Measurements from ENCODE around the gene MYBPHL. TPM values are rescaled to one million over a fixed set of nuclear protein-coding genes. Genes with fewer than 3 reads are reported as not detected.
A peak's percentile ranks its signal among the peaks of the same experiment; 100 is the strongest.

MYBPHL gene, protein sequence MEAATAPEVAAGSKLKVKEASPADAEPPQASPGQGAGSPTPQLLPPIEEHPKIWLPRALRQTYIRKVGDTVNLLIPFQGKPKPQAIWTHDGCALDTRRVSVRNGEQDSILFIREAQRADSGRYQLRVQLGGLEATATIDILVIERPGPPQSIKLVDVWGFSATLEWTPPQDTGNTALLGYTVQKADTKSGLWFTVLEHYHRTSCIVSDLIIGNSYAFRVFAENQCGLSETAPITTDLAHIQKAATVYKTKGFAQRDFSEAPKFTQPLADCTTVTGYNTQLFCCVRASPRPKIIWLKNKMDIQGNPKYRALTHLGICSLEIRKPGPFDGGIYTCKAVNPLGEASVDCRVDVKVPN
- under 1 TPM in 4 of 5 donors, not detected in 1; 0.14 to 0.39 (median 0.22) TPM for polyA plus RNA-seq (ENCODE audit: insufficient read depth in 1 of 5, insufficient read length in 5 of 5, low replicate concordance in 1 of 5)
- long read RNA-seq, donor 1, result 0 reads
- long read RNA-seq, donor 2, result 0 reads
- long read RNA-seq, donor 3, result 0 reads
- long read RNA-seq, donor 4, result 0 reads
- long read RNA-seq, donor 5, result 0 reads
- long read RNA-seq, donor 6, result 0 reads
- long read RNA-seq, donor 7, result 0 reads
- long read RNA-seq, donor 8, result 0 reads

DNA sequence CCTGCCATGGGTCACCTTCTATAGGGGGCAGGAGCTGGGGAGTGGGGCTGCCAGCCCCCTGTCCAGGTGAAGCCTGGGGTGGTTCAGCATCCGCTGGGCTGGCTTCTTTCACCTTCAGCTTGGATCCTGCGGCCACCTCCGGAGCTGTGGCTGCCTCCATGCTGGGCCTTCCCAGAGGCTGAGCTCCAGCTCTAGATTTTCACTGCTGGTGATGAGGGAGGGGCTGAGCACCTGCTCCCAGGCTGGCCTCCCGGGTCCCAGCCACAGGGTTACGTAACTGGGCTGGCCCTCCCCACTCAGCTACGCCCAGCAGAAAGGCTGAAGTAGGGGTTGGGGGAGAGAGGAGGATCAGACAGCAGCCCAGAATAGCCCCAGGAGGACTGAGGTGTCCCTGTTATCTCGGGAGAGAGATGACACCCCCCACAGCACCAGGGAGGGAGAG lies at the start of gene MYBPHL:
TSS of gene MYBPHL (minus strand) at position 180 of the 442 bp plus-strand sequence. CDS start at position 160, 20 bp downstream.
- no peak for DNase-seq

DNA sequence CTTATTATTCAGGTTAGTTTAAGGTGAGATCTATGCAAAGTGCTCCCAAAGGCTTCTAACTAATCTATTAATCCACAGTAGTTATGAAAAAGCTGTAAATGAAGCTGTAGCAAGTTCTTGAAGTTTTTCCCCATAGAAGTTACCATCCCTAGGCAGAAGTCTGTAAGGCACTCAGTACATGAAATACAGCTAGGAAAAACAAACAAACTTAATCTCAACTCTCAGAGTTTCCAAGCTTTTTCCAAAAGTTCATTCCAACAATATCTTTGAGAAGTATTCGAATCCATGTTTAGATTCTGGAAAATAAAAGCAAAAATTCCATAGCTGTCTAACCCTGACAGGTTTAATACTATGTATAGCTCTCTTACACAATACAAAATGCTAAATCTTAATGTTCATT lies 49.7 kb upstream of the MYBPHL start:
- DNase-seq, result no peak

DNA sequence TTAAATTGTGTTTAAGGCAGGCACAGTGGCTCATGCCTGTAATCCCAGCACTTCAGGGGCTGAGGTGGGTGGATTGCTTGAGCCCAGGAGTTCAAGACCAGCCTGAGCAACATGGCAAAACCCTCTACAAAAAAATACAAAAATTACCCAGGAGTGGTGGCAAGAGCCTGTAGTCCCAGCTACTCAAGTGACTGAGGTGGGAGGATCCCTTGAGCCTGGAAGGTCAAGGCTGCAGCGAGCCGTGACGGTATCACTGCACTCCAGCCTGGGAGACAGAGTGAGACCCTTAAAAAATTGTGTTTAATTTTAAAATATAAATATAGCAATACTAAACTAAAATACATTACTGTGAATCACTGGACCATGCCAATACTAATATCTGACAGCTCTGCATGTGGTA lies 48.1 kb upstream of the MYBPHL start:
- no peak for DNase-seq

DNA sequence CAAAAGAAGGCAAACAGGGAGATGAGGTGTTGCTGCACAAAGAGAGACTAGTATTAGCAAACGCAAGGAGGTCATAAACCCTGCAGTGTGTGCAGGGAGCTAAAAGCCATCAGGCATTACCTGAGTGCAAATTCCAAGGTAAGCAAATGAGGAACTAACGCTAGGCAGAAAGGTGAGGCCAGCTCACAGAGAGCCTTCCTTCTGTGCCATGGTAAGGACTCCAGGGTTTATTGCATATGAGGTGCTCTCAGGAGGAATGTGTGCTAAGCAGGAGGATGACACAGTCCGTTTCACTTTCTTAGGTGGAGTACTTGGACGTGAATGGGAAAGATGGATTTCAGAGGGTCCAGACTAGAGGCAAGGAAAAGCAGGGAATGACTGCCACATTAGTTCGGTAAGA lies 44.6 kb upstream of the MYBPHL start:
- no peak for DNase-seq

DNA sequence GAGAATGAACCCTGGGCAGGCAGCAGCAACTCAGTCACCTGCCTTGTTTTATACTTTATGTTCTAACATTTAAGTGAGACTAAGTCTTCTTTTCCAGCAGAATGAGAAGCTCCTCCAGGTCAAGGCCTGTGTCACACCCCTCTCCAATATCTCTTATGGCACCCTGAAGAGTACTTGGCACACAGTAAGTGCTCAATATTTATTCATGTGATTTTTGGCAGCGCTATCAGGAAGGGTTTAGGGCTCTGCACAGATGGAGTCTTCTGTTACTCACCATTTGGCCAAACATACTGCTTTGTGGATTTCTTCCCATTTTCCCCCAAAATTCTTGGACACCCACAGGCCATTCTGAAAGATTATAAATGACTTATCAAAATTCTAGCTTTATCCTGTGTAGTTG lies 43.8 kb upstream of the MYBPHL start:
- no peak for DNase-seq

DNA sequence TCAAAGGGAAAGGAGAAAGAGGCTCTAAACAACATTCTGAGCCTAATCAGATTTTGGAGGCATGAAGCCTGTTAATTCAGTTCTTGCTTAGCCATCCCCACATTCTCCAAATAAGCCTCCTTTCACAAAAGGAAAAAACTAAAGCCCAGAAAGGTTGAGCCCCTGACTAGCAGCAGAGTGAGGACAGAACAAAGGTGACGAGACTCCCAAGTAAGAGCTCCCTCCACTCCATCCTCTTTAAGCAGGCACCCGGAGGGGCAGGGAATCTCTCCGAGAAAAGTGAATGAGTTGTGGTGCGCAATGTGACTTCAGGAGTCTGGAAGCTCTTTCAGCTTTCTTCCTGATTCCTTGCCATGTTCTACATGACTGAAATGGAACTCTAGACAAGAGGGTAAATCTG lies 43.4 kb upstream of the MYBPHL start:
- DNase-seq, result no peak

DNA sequence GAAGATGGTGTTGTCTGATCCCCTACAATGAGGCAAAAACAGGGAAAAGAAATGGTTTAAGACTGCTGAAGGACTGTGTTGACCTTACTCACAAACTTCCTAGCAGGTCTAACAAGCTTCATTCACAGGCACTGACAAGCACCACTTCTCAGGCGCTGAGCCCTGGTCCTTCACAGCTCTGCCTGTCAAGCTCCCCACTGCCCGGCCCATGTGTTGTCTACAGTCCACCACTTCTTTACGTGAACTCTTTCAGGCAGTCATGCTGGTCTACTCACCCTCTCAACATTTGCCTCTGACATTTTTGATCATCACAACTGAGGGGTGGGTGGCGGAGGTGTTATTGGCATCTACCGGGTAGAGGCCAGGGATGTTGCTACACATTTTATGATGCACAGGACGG lies 40.7 kb upstream of the MYBPHL start:
- peak in 1 of 2 donors; percentile 3 for DNase-seq

DNA sequence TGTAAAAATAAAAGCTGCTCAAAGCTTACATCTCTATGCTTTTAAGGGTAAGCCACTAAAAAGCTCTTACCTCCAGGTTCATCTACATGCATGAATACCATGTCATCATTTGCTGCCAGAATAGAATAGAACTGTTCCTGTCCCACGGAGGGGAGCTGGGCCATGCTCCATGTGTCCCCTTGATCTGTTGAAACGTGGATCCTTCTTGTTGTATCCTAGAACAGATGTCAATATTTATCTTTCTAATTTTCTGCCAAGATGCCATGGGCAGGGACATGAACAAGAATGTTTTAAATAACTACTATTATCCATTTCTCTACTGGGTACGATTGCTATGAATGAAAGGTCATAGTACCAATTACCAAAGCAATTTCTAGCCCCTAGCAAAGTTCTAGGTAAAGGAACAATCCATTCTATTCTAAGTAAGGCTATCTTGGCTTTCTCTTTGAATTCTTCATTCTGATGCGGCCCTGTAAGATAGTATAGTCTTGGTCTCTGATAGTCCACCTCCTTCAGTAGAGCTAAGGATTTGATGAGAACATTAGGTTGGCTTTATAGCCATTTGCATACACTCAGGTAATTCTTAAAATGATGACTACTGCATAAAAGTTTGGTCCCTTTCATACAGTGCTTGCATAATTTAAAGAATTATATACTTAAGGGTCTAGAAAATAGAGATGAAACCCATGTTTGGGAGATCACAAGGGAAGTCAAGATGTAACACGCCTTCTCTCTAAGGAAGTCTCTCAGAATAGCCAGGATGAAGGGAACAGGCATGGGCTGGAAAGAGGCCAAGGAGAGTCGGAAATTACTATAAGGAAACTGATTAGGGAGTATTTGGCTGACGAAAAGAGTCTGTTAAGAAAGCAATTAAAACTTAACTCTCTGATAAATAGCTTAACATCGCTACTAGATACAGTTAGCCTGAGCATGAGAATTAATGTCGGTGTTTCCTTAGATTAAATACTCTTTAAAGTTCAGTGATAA lies 35.4 kb upstream of the MYBPHL start:
- DNase-seq, result peak in 1 of 2 donors; percentile 18

DNA sequence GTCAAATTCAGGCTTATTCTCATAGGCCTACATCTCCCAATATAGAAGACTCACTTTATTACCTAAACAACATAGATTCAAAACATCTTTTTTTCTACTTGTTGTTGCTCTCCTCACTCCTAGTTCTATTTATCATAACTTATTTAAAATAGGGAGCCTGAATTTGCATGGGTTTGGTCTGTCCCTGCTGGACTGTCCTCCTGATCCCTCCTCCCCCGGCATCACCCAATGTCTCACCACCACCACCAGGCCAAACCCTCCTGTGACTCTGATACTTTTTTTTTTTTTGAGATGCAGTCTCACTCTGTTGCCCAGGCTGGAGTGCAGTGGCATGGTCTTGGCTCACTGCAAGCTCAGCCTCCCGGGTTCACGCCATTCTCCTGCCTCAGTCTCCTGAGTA lies 31.8 kb upstream of the MYBPHL start:
- no peak for DNase-seq

DNA sequence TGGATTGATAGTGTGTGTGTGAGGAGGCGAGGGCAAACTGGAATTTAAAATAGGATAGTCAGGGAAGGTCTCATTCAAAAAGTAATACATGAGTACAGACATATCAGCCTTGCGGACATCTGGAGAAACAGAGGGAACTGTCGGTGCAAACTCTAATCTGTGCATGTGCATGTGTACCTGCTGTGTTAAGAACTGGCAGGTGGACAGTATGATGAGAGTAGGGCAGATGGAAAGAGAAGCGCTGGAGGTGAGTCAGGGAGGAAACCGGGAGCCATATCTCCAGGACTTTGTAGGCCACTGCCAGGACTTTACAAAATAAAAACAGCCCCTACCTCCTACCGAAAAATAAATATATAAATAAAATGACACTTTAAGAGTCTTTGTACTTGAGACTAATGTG lies 31.3 kb upstream of the MYBPHL start:
- no peak for DNase-seq

DNA sequence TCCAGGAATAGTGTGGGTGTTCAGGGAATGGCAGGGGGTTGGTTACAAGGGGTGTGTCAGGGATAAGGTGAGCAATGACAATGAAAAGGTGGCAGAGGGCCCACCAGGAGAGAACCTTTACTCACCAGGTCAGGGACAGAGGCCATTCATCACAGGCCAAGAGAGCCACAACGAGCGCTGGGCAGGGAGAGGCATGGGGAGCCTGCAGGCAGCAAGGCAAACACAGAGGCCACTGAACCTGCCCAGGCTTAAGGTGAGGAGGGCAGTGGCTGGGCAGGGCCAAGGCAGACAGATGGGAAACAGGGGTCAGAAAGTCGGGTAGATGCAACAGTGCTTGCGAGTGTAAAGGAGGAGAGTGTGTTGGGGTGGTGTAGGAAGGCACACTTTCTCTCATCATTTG lies 28.3 kb upstream of the MYBPHL start:
- no peak for DNase-seq

DNA sequence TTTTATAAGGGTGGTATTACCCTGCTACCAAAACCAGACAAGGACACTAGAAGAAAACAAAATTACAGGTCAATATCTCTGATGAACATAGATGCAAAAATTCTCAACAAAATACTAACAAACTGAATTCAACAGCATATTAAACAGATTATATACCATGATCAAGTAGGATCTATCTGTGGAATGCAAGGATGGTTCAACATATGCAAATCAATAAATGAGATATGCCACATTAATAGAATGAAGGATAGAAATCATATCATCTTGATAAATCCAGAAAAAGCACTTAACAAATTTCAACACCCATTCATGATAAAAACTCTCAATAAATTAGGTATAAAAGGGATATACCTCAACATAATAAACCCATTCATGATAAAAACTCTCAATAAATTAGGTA lies 24.3 kb upstream of the MYBPHL start:
- DNase-seq, result no peak

DNA sequence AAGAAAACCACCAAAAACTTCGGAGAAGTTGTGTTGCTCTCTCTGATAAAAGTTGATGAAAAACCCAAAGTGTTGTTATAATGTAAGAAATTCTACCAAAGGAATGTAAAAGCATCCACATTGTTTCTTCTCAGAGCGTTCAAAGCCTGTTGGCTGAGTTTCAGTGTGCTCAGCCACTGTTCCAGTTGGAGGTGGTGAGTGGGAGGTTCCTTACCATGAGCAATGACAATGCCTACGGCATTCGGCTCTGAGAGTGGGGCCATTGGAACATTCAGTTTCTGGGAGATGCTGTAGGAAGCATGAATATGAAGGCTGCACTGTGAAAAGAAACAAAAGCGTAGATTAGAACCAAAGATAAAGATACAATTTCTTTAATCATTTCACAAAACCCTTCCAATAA lies 20.5 kb upstream of the MYBPHL start:
- DNase-seq, result no peak

DNA sequence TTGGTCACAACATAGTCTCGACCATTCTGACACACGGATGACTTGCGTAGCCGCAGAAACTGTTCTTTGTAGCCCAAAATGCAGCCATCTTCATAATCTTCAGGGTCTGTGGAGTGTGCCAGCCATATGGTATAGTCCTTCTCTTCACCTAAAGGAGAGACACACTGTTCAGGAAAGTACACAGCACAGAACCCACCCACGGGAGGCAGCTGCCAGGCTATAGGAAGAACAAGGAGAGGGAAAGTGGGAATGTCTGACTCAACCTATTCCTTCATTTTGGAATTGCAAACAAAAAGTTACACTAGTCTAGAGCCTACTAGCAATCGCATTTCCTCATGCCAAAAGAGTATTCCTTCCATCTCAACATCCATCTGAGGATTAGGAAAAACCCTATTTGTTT lies 16.2 kb upstream of the MYBPHL start:
- DNase-seq, result no peak

DNA sequence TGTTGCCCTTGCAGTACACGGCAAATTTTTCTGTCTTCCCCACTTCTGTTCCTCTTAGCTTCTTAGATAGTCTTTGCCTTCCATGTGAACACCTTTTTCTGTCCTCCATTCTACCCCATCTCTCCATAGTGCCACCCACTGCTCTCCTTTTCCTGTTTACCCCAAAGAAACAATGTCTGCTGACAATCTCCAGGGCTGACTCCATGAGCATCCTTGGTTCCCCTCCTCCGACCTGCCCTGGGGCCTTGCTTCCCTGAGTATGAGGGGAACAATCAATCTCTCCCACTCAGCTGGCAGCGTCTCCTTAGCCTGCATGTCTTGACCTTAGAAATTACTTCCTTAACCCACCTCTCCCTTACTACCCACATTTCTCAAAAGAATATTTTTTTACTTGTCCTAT lies 12.3 kb upstream of the MYBPHL start:
- no peak for DNase-seq

DNA sequence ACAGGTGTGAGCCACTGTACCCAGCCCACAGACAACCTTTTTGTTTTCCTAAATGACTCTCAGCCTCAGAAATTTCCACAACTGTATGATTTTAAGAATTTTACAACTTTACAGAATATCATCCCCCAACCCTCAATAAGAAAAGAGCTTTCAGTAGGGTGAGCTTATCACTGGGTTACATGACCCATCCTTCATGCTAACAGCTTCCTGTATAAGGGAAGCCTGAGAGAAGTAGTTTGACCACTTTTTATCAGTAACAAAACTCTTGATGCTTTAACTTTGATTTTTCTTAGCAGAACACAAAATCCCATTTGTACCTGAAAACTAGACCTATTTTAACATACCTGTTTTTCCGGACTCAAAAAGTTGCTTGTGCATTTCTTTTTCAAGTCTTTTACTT lies 9.7 kb upstream of the MYBPHL start:
- no peak for DNase-seq

DNA sequence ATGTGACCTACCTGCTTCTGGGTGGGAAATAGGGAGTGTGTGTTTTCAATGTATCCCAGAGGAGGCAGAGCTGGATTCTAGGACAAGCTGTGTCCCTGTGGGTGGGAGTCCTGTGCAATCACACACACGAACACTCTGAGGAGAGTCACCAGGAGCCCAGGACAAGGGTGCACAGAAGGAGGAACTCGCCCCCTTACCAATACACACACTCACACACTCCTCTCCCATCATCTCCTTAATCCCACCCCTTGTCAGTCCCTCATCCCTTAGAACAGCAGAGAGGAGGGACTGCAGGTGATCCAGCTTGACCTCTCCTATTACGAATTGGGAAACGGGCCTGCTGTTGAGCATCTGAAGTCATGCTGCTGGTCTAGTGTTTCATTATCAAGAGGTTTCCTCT lies 8.5 kb upstream of the MYBPHL start:
- no peak for DNase-seq

DNA sequence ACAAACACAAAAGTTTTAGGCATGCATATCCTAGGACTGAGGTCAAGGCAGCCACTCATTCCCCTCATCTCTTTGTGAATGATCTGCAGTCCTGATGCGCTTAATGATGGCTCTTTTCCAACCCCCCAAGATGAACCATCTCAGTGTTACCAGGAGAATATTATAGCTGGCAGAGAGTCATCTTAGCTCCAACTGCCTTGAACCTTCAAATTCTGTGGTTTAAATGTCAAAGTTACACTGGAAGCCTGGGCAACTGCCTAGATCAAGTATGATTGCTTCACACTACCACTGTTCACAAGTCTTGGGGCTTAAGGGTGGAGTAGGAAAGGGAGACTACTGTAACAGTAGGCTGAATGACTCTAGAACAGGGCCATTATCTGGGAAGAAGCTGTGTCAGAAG lies 8.0 kb upstream of the MYBPHL start:
- no peak for DNase-seq

DNA sequence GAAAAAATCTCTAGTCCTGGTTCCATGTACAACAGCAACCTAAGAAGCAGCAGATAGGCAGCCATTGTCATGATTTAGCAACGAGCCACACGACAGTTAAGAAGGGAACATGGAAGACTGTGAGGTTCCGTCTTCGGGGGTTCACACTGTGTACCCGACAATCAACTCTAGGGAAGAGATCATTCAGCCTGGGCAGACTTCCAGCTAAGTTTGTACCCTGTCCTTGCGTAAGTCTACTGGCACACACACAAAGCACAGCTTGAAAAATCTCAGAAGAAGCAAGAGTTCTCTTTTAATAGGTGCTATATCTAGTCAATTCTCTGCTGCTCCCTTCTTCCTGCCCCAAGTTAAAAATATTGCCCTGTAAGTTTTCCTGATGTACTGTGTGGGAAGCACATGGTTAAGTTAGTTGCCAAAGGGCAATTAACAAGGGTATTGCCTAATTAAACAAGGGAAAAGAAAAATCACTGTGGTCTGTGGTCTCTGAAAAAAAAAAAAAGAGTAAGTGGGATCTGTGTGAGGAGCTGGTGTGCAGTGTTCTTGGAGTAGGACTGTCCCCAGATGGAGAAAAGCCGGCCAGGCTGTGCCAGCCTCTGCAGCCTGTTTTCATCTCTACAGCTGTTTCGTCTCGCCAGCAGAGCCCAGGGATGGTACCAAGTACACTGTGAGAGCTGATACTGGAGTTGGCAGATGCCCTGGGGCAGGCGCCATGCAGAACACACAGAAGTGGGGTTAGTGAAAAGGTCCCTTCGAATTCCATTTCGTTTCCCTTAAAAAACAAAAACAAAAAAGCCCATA lies 6.4 kb upstream of the MYBPHL start:
- no peak for DNase-seq

DNA sequence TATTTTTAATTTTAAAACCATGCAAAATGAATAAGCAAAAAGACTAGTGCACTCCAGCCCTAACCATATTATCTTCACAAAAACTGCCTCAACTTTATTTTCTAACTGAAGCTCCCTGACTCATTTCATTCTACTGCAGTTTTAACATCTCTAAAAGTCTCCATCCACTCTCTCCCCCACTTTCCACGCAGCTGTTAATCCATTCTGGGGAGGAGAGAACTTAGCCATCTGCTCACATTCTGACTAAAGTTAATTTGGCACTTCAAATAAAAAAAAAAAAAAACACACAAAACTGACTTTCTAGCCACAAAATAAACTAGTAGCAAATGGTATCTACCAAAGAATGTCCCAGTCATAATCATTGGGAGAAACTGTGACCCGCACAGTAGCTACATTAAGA lies 5.4 kb upstream of the MYBPHL start:
- no peak for DNase-seq

DNA sequence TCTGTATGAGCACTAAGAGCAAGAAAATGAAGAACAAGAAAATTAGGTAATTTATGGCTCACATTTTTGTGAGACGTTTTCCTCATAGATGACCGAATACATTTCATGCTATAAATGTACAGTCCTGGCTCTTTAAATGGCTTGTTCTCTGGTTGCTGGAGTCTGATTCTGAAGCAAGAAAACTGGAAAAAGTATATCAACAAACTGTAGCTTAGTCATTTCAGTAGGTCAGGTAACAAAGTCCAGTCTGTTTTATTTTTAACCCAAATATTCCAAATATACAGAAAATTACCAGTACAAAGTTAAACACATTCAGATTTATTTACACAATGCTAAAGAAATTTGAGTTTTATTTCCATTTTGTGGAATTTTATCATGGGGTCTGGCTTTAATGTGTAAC lies 2.5 kb upstream of the MYBPHL start:
- no peak for DNase-seq
